Lower leg skin (tissue), 3 donors: Measurements from ENCODE around the gene MAOB.

Experiments used
- CTCF ChIP-seq, 3 donors: fragments of 450-650 bp; IDR thresholded peaks; one replicate each; pipeline ENCODE4 v1.5.1; 2016; ENCODE audit warnings: antibody characterized with exemption in 3 of 3, mild to moderate bottlenecking in 3 of 3, moderate library complexity in 2 of 3
- POLR2A ChIP-seq, 2 donors: fragments of 450-650 bp; IDR thresholded peaks; one replicate each; pipeline ENCODE4 v1.6.1; 2016 to 2017; ENCODE audit warnings: antibody characterized with exemption in 2 of 2, mild to moderate bottlenecking in 1 of 2, moderate library complexity in 1 of 2

- TF ChIP-seq POLR2A (IDR thresholded peaks at IDR 0.05) (no peak), CTCF (IDR thresholded peaks at IDR 0.05) (no peak)
Observed at GRCh38 chrX:43822014-43822413, 60.2 kb downstream of the MAOB start.
